Heart right ventricle (tissue), 16 donors: ENCODE measurements around the gene SLC27A4. TPM values are rescaled to one million over a fixed set of nuclear protein-coding genes. Genes with fewer than 3 reads are reported as not detected.
A peak's percentile ranks its signal among the peaks of the same experiment; 100 is the strongest.

Experiments
- ATAC-seq, 8 donors: fragments of 200-7000 bp; cut with Tn5 transposase; one replicate each; pipeline ENCODE4 v1.9.1; 2020; ENCODE audit warnings: mild to moderate bottlenecking in 8 of 8, moderate library complexity in 8 of 8, moderate number of reproducible peaks in 1 of 8
- DNase-seq, 2 donors: peaks; one replicate each; pipeline ENCODE4 v3.0.0-alpha.2; 2020
- H3K27ac ChIP-seq, 10 donors: fragments of 200-600 bp; sonication (generic) in 2 of 10; one replicate each; pipeline versions ENCODE4 v1.5.0 to v1.8.0; 2020 to 2022; ENCODE audit warnings: mild to moderate bottlenecking in 3 of 10
- H3K27me3 ChIP-seq, 7 donors: fragments of 200-600 bp; one replicate each; pipeline ENCODE4 v1.8.0; 2021 to 2022; ENCODE audit warnings: mild to moderate bottlenecking in 2 of 7
- H3K36me3 ChIP-seq, 9 donors: fragments of 200-600 bp; sonication (generic) in 1 of 9; one replicate each; pipeline versions ENCODE4 v1.5.0 to v1.8.0; 2020 to 2022; ENCODE audit warnings: mild to moderate bottlenecking in 2 of 9
- H3K4me1 ChIP-seq, 9 donors: fragments of 200-600 bp; sonication (generic) in 1 of 9; one replicate each; pipeline versions ENCODE4 v1.5.0 to v1.8.0; 2020 to 2022; ENCODE audit warnings: mild to moderate bottlenecking in 4 of 9
- H3K4me3 ChIP-seq, 10 donors: fragments of 200-600 bp; sonication (generic) in 2 of 10; one replicate each; pipeline versions ENCODE4 v1.5.0 to v1.8.0; 2020 to 2022; ENCODE audit warnings: mild to moderate bottlenecking in 7 of 10, moderate library complexity in 2 of 10
- H3K9me3 ChIP-seq, 11 donors: fragments of 200-600 bp in 10 of 11; sonication (generic) in 2 of 11; one replicate each; pipeline versions ENCODE4 v1.5.0 to v1.8.0; 2013 to 2022; ENCODE audit warnings: mild to moderate bottlenecking in 2 of 11, control low read depth in 1 of 11, moderate library complexity in 1 of 11
- CTCF ChIP-seq, 9 donors: fragments of 200-600 bp; sonication (generic) in 2 of 9; IDR thresholded peaks; one replicate each; pipeline versions ENCODE4 v1.5.0 to v1.8.0; 2021 to 2022; ENCODE audit warnings: antibody characterized with exemption in 9 of 9, mild to moderate bottlenecking in 5 of 9, moderate library complexity in 1 of 9
- WGBS, 2 donors: extraction: QIAGEN DNeasy Blood & Tissue Kit; methylation state at CpG; one replicate each; pipeline ENCODE4 v1.1.7; 2013; ENCODE audit warnings: inconsistent platforms in 1 of 2; 5-methylcytosine and 5-hydroxymethylcytosine counted together
- intact Hi-C, 10 donors: fragments of 100-400 bp; cut with DNase I; formaldehyde crosslinking; loops; one replicate each; pipeline versions ENCODE4 v1.11.1 to v1.14.2; 2022
- polyA plus RNA-seq, 2 donors: library from polyadenylated mRNA; stranded (reverse); fragments of 200-250 nt; gene quantifications; one replicate each; pipeline ENCODE4 v1.2.3, GENCODE V29; 2013
- total RNA-seq, 10 donors: library from RNA; stranded (reverse); fragmentation: NEBNext Ultra II Directional in 3 of 10; extraction: Animal tissue kit (Norgen Biotek cat#: 25700) in 3 of 10; gene quantifications; one replicate each; pipeline versions ENCODE4 v1.2.1 to v1.2.4, GENCODE V29; 2021 to 2023
- donor health status: Arrhythmogenic right ventricular cardiomyopathy.
- donor health status: ischemic (EF 13 %, LVEDD 7.1; RV severe dilation, severe dysfunction).
- donor health status: healthy with polysubstance abuse.
- donor health status: DM: no; HTN: yes; CAD: no.
- donor health status: DM: no; HTN: no; CAD: no.
- donor health status: ischemic (EF 25% LVEDD 6.9; RV normal size, moderate dysfunction).
- donor health status: ischemic (EF 25% LVEDD 5.7; RV mildly dilated, moderate dysfunction).
- donor health status: healthy.
- donor health status: DM: yes; HTN: yes; CAD: no.
- donor health status: Ischemic cardiomyopathy.
- donor health status: ischemic (EF 35%, LVEDD 5.7; RV mildly dilated, moderate dysfunction).
- donor health status: nonischemic (EF 11% LVEDD 7.7; RV severe dilation, severe dysfunction).
- donor health status: DM: yes; HTN: yes; CAD: no.
- donor health status: PGD.
- donor health status: ischemic (EF 29% LVEDD 5.4; RV normal size, mild dysfunction).
- donor health status: nonischemic (EF 23%, LVEDD 6.1; RV moderate dilation, normal function).

The SLC27A4 gene
- total and polyA plus RNA-seq, 12 donors = 10.0 to 37.2 (median 17.7) TPM

GRCh38 chr9:128394379-128395168 lies 54.2 kb downstream of the SLC27A4 start:
- peaks cover 0 to 39% (median 6%) of the 10 kb centered on the region in 7 donors for H3K27me3 ChIP-seq

GRCh38 chr9:128396970-128397613 lies 56.8 kb downstream of the SLC27A4 start:
- TF ChIP-seq CTCF (IDR thresholded peaks at IDR 0.05) = no peak
- DNase-seq (peak in 1 of 2 donors; percentile 35), ATAC-seq (peak; percentile 36 to 95 (median 76))
- H3K27me3 ChIP-seq = peaks cover 0 to 52% (median 6%) of the 10 kb centered on the region in 7 donors
- peak overlapping the region in 6 of 10 donors; percentile 3 to 29 (median 15) for H3K4me3 ChIP-seq
- WGBS, 2 donors = 4 to 5% methylated on average over 19 of the region's 19 CpGs
- H3K27ac ChIP-seq = peak overlapping the region in 9 of 10 donors; percentile 24 to 76 (median 49)
- peaks cover 0 to 9% (median 0%) of the 10 kb centered on the region in 9 donors for H3K36me3 ChIP-seq
- peaks cover 0 to 17% (median 12%) of the 10 kb centered on the region in 9 donors for H3K4me1 ChIP-seq
- intact Hi-C loops = no loop called here
- H3K9me3 ChIP-seq = no peaks in the 10 kb centered on the region

More at GRCh38 chr9:128394379-128395168, 54.2 kb downstream of the SLC27A4 start:
- ATAC-seq = no peak
- Histone ChIP-seq H3K4me1 (peaks cover 0 to 19% (median 12%) of the 10 kb centered on the region in 9 donors), H3K4me3 (no peak overlapping the region), H3K36me3 (peaks cover 0 to 33% (median 8%) of the 10 kb centered on the region in 9 donors), H3K9me3 (no peaks in the 10 kb centered on the region), H3K27ac (no peak overlapping the region)
- DNase-seq = no peak
- TF ChIP-seq CTCF (IDR thresholded peaks at IDR 0.05) = no peak
- intact Hi-C loops = no loop called here
- WGBS, 2 donors = 51 to 54% methylated on average over 9 of the region's 9 CpGs

- peak overlapping the region in 3 of 10 donors; percentile 3 to 22 (median 12) for H3K4me3 ChIP-seq
- H3K9me3 ChIP-seq = no peaks in the 10 kb centered on the region
- TF ChIP-seq CTCF (IDR thresholded peaks at IDR 0.05) = no peak
- H3K27ac ChIP-seq = peak overlapping the region in 7 of 10 donors; percentile 17 to 76 (median 49)
- H3K36me3 ChIP-seq = peaks cover 0 to 1% (median 0%) of the 10 kb centered on the region in 9 donors
- intact Hi-C loops = no loop called here
- H3K4me1 ChIP-seq = peaks cover 0 to 17% (median 12%) of the 10 kb centered on the region in 9 donors
- ATAC-seq = no peak
- 58 to 61% methylated on average over 7 of the region's 7 CpGs for WGBS, 2 donors
- H3K27me3 ChIP-seq = peaks cover 0 to 54% (median 6%) of the 10 kb centered on the region in 7 donors
- no peak for DNase-seq
These were observed 57.5 kb downstream of the SLC27A4 start for GRCh38 chr9:128397831-128398230.

GRCh38 chr9:128399861-128400260 lies 59.5 kb downstream of the SLC27A4 start:
- H3K27me3 ChIP-seq = peaks cover 0 to 54% (median 6%) of the 10 kb centered on the region in 7 donors
- ATAC-seq = no peak
- DNase-seq = no peak
- H3K4me3 ChIP-seq = no peak overlapping the region
- intact Hi-C loops = no loop called here
- 64 to 75% methylated on average over 3 of the region's 3 CpGs for WGBS, 2 donors
- no peaks in the 10 kb centered on the region for H3K36me3 ChIP-seq
- H3K27ac ChIP-seq = no peak overlapping the region
- TF ChIP-seq CTCF (IDR thresholded peaks at IDR 0.05) = no peak
- no peaks in the 10 kb centered on the region for H3K9me3 ChIP-seq
- H3K4me1 ChIP-seq = peaks cover 0 to 17% (median 12%) of the 10 kb centered on the region in 9 donors
